ENCODE results near the gene TIMM22.

The TIMM22 gene

GRCh38 chr17:951325-952132 lies 45.4 kb upstream of the TIMM22 start (continued):
- TF ChIP-seq, protein P1, sequence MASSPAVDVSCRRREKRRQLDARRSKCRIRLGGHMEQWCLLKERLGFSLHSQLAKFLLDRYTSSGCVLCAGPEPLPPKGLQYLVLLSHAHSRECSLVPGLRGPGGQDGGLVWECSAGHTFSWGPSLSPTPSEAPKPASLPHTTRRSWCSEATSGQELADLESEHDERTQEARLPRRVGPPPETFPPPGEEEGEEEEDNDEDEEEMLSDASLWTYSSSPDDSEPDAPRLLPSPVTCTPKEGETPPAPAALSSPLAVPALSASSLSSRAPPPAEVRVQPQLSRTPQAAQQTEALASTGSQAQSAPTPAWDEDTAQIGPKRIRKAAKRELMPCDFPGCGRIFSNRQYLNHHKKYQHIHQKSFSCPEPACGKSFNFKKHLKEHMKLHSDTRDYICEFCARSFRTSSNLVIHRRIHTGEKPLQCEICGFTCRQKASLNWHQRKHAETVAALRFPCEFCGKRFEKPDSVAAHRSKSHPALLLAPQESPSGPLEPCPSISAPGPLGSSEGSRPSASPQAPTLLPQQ (tag by site-specific recombination; IDR thresholded peaks at IDR 0.05), result no peak
- TF ChIP-seq SCRT1 (tag by site-specific recombination; IDR thresholded peaks at IDR 0.05; ENCODE audit: borderline replicate concordance) (no peak), ZNF24 (tag by site-specific recombination; IDR thresholded peaks at IDR 0.05) (no peak), KLF10 (tag by site-specific recombination; IDR thresholded peaks at IDR 0.05) (0 out of 2 replicates have a peak, but pooled peaks have one; percentile 12), GLIS1 (tag by site-specific recombination; IDR thresholded peaks at IDR 0.05) (peak; percentile 97), ZBTB44 (tag by site-specific recombination; IDR thresholded peaks at IDR 0.05) (no peak), KLF1 (tag by site-specific recombination; IDR thresholded peaks at IDR 0.05) (peak; percentile 98), GLIS2 (tag by site-specific recombination; IDR thresholded peaks at IDR 0.05) (peak; percentile 77), ZNF138 (tag by site-specific recombination; IDR thresholded peaks at IDR 0.05; ENCODE audit: borderline replicate concordance) (no peak), HOXD13 (CRISPR knock-in tag; IDR thresholded peaks at IDR 0.05; ENCODE audit: borderline replicate concordance) (peak; percentile 43; the same call in 1 of the 2 replicates), ZNF449 (tag by site-specific recombination; IDR thresholded peaks at IDR 0.05) (no peak), IKZF3 (tag by site-specific recombination; IDR thresholded peaks at IDR 0.05) (peak; percentile 38; the same call in 1 of the 2 replicates), REPIN1 (tag by site-specific recombination; IDR thresholded peaks at IDR 0.05; ENCODE audit: low read depth) (no peak), ZFHX2 (tag by site-specific recombination; conservative IDR thresholded peaks at IDR 0.05) (peak; percentile 61), ZNF302 (tag by site-specific recombination; IDR thresholded peaks at IDR 0.05; ENCODE audit: low read depth) (no peak), PRDM10 (tag by site-specific recombination; IDR thresholded peaks at IDR 0.05) (peak; percentile 49), ZNF76 (tag by site-specific recombination; IDR thresholded peaks at IDR 0.05; ENCODE audit: borderline replicate concordance, low read depth) (no peak), ZXDB (tag by site-specific recombination; IDR thresholded peaks at IDR 0.05) (no peak), ZNF521 (tag by site-specific recombination; IDR thresholded peaks at IDR 0.05) (no peak), ZIC2 (tag by site-specific recombination; IDR thresholded peaks at IDR 0.05) (peak; percentile 85), ZNF580 (tag by site-specific recombination; IDR thresholded peaks at IDR 0.05) (no peak), ZNF426 (tag by site-specific recombination; IDR thresholded peaks at IDR 0.05) (no peak), ZNF629 (tag by site-specific recombination; IDR thresholded peaks at IDR 0.05) (peak; percentile 51; the same call in 1 of the 2 replicates), ZNF202 (tag by site-specific recombination; IDR thresholded peaks at IDR 0.05; ENCODE audit: borderline replicate concordance) (no peak)
- TF ChIP-seq, protein P2, sequence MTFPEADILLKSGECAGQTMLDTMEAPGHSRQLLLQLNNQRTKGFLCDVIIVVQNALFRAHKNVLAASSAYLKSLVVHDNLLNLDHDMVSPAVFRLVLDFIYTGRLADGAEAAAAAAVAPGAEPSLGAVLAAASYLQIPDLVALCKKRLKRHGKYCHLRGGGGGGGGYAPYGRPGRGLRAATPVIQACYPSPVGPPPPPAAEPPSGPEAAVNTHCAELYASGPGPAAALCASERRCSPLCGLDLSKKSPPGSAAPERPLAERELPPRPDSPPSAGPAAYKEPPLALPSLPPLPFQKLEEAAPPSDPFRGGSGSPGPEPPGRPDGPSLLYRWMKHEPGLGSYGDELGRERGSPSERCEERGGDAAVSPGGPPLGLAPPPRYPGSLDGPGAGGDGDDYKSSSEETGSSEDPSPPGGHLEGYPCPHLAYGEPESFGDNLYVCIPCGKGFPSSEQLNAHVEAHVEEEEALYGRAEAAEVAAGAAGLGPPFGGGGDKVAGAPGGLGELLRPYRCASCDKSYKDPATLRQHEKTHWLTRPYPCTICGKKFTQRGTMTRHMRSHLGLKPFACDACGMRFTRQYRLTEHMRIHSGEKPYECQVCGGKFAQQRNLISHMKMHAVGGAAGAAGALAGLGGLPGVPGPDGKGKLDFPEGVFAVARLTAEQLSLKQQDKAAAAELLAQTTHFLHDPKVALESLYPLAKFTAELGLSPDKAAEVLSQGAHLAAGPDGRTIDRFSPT (tag by site-specific recombination; IDR thresholded peaks at IDR 0.05), result peak; percentile 66
- TF ChIP-seq, protein P3, sequence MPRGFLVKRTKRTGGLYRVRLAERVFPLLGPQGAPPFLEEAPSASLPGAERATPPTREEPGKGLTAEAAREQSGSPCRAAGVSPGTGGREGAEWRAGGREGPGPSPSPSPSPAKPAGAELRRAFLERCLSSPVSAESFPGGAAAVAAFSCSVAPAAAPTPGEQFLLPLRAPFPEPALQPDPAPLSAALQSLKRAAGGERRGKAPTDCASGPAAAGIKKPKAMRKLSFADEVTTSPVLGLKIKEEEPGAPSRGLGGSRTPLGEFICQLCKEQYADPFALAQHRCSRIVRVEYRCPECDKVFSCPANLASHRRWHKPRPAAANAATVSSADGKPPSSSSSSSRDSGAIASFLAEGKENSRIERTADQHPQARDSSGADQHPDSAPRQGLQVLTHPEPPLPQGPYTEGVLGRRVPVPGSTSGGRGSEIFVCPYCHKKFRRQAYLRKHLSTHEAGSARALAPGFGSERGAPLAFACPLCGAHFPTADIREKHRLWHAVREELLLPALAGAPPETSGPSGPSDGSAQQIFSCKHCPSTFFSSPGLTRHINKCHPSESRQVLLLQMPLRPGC (tag by site-specific recombination; IDR thresholded peaks at IDR 0.05), result no peak

All from HEK293 (cell line).